PC-9 (cell line): ENCODE data around the gene MRM3. TPM values are rescaled to one million over a fixed set of nuclear protein-coding genes. Genes with fewer than 3 reads are reported as not detected.
"Not testable (repeated sequence)": the region's sequence is repeated elsewhere in the genome, so short reads cannot be mapped to it uniquely, and the experiment has no call there.

ENCODE experiments used
- BruUV-seq: library from RNA; stranded (reverse); fragments of 400-500 nt; replicated peaks from 2 replicates; lab custom pipeline; 2021; lab: Mats Ljungman, UMichigan
- CTCF ChIA-PET: fragments of 300-600 bp; sonication (Branson Sonifier 250); formaldehyde crosslinking; loops from one replicate; lab custom pipeline; 2022; ENCODE audit warnings: antibody characterized with exemption; lab: Charles Lee
- POLR2A ChIA-PET: fragments of 300-600 bp; sonication (Branson Sonifier 250); formaldehyde crosslinking; loops from one replicate; lab custom pipeline; 2022; ENCODE audit warnings: antibody characterized with exemption; ENCODE audit not compliant: unreplicated experiment; lab: Charles Lee
- DNase-seq, 2 experiments: peaks; one replicate each; pipeline versions ENCODE4 v3.0.0 to v3.0.0-alpha.2; 2015 to 2022; ENCODE audit warnings: mixed read lengths in 1 of 2
- H2AFZ ChIP-seq: fragments of 200-600 bp; sonication (generic); 2 replicates; pipeline ENCODE4 v1.8.1; 2017; ENCODE audit warnings: antibody characterized with exemption
- H3F3A ChIP-seq: fragments of 200-600 bp; sonication (generic); 2 replicates; pipeline ENCODE4 v1.8.1; 2017; ENCODE audit warnings: antibody characterized with exemption, mild to moderate bottlenecking, low read depth; ENCODE audit not compliant: insufficient read depth
- H3K27ac ChIP-seq: fragments of 200-600 bp; sonication (generic); 2 replicates; pipeline ENCODE4 v1.6.1; 2016; ENCODE audit warnings: mixed run types
- H3K27me3 ChIP-seq: fragments of 200-600 bp; sonication (generic); 2 replicates; pipeline ENCODE4 v1.6.1; 2016; ENCODE audit warnings: low read depth, mixed run types; ENCODE audit not compliant: insufficient read depth
- H3K36me3 ChIP-seq: fragments of 200-600 bp; sonication (generic); 2 replicates; pipeline ENCODE4 v1.6.1; 2016; ENCODE audit warnings: low read depth, mixed run types
- H3K4me1 ChIP-seq: fragments of 200-600 bp; sonication (generic); replicated peaks from 2 replicates; pipeline ENCODE4 v1.6.1; 2016; ENCODE audit warnings: mixed run types; ENCODE audit not compliant: insufficient read depth
- H3K4me2 ChIP-seq: fragments of 200-600 bp; sonication (generic); 2 replicates; pipeline ENCODE4 v1.6.1; 2017; ENCODE audit warnings: mixed run types
- H3K4me3 ChIP-seq: fragments of 200-600 bp; sonication (generic); 2 replicates; pipeline ENCODE4 v1.6.1; 2016; ENCODE audit warnings: mixed run types
- H3K79me2 ChIP-seq: fragments of 200-600 bp; sonication (generic); 2 replicates; pipeline ENCODE4 v1.6.1; 2017; ENCODE audit warnings: low read depth, mixed run types
- H3K9me2 ChIP-seq: fragments of 200-600 bp; sonication (generic); 2 replicates; pipeline ENCODE4 v1.8.1; 2017; ENCODE audit warnings: mild to moderate bottlenecking; ENCODE audit not compliant: insufficient read depth
- H3K9me3 ChIP-seq: fragments of 200-600 bp; sonication (generic); 2 replicates; pipeline ENCODE4 v1.8.1; 2016; ENCODE audit warnings: low read depth; ENCODE audit not compliant: insufficient read depth
- H4K20me1 ChIP-seq: fragments of 200-600 bp; sonication (generic); 2 replicates; pipeline ENCODE4 v1.8.1; 2017; ENCODE audit not compliant: insufficient read depth
- EZH2 ChIP-seq: fragments of 200-600 bp; sonication (generic); IDR thresholded peaks from 2 replicates; pipeline ENCODE4 v1.8.0; 2017; ENCODE audit warnings: antibody characterized with exemption, low read depth
- intact Hi-C: fragments of 100-400 bp; cut with micrococcal nuclease; formaldehyde crosslinking; loops from one replicate; pipeline ENCODE4 v1.10.0; 2022; ENCODE audit not compliant: unreplicated experiment
- total RNA-seq: library from RNA; stranded (reverse); gene quantifications from 2 replicates; pipeline ENCODE4 v1.2.3, GENCODE V29; 2021
- TF ChIP-seq, protein P1 (sequence below): fragments of 200-600 bp; sonication (generic); conservative IDR thresholded peaks from 2 replicates; pipeline ENCODE4 v1.6.1; 2017; ENCODE audit warnings: mixed run types, antibody characterized with exemption, mild to moderate bottlenecking, moderate library complexity

The MRM3 gene
- total RNA-seq, 1 experiment from 2014 or later: 23.2 TPM

DNA sequence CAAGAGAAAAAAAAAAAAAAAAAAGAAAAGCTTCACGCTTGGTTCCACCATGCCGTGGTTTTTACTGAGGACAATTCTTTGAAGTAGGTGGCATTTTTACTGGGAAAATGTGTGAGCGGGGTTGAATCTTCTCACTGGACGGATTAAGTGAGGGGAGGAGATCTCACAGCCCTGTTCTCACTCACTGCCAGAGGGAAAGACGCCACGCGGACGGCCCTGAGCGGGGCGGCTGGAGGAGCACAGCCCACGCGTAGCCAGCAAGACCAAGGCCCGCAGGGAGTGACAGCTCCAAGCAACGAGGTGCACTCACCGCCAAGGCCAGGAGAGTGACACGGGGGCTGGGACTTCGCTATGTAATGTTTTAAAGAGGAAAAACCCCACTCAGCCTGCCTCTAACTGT lies 43.1 kb downstream of the MRM3 start:
- CTCF ChIA-PET: no interaction called here

DNA sequence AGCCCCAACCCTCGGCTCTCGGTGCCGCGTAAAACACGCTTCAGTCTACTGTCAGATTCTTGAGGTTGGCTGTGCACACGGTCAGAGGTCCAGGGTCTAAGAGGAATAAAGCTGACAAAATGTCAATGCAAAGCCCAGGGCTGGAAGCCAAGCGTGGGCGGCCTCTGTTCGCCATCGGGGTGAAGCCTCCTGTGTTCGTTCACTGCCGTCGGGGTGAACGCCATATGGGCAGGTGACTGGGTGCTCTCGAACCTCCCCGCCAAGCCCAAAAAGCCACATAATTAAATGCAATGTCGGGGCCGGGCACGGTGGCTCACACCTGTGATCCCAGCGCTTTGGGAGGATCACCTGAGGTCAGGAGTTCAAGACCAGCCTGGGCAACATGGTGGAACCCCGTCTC lies 44.6 kb downstream of the MRM3 start:
- no peaks in the 10 kb centered on the region for H3K9me2 ChIP-seq
- H3K4me2 ChIP-seq: no peak overlapping the region
- intact Hi-C loops: no loop called here
- H3K27ac ChIP-seq: no peak overlapping the region
- no peaks in the 10 kb centered on the region for H3K4me1 ChIP-seq
- DNase-seq: no peak
- no peak overlapping the region for H3K4me3 ChIP-seq
- H3K9me3 ChIP-seq: no peaks in the 10 kb centered on the region
- ChIA-PET CTCF (no interaction called here), POLR2A (no interaction called here)
- no peaks in the 10 kb centered on the region for H3F3A ChIP-seq
- peaks cover 12% of the 10 kb centered on the region; the same call in 1 of the 2 replicates for H4K20me1 ChIP-seq
- BruUV-seq: no TSS peak
- no peaks in the 10 kb centered on the region for H3K27me3 ChIP-seq
- H3K79me2 ChIP-seq: no peaks in the 10 kb centered on the region
- H2AFZ ChIP-seq: no peak overlapping the region
- TF ChIP-seq, protein P1, sequence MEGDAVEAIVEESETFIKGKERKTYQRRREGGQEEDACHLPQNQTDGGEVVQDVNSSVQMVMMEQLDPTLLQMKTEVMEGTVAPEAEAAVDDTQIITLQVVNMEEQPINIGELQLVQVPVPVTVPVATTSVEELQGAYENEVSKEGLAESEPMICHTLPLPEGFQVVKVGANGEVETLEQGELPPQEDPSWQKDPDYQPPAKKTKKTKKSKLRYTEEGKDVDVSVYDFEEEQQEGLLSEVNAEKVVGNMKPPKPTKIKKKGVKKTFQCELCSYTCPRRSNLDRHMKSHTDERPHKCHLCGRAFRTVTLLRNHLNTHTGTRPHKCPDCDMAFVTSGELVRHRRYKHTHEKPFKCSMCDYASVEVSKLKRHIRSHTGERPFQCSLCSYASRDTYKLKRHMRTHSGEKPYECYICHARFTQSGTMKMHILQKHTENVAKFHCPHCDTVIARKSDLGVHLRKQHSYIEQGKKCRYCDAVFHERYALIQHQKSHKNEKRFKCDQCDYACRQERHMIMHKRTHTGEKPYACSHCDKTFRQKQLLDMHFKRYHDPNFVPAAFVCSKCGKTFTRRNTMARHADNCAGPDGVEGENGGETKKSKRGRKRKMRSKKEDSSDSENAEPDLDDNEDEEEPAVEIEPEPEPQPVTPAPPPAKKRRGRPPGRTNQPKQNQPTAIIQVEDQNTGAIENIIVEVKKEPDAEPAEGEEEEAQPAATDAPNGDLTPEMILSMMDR: no peak
- no peaks in the 10 kb centered on the region for H3K36me3 ChIP-seq

More for the DNA sequence above, 43.1 kb downstream of the MRM3 start:
- Histone ChIP-seq H3K4me2 (no peak overlapping the region), H3K79me2 (no peaks in the 10 kb centered on the region), H3K9me3 (no peaks in the 10 kb centered on the region), H3F3A (no peaks in the 10 kb centered on the region), H3K27me3 (no peaks in the 10 kb centered on the region), H3K36me3 (no peaks in the 10 kb centered on the region), H3K27ac (no peak overlapping the region), H3K4me3 (no peak overlapping the region), H4K20me1 (peaks cover 12% of the 10 kb centered on the region; the same call in 1 of the 2 replicates), H2AFZ (no peak overlapping the region), H3K4me1 (no peaks in the 10 kb centered on the region), H3K9me2 (no peaks in the 10 kb centered on the region)
- TF ChIP-seq, protein P1: no peak
- TF ChIP-seq EZH2: no peak
- no peak for DNase-seq
- intact Hi-C loops: no loop called here
- BruUV-seq: no TSS peak
- POLR2A ChIA-PET: interaction anchor here (0.6 to 0.7 kb wide), 2 partner anchors 43 to 326 kb away, joined by 5 read pairs; partner anchors contain the start of genes GLOD4 and MRM3

DNA sequence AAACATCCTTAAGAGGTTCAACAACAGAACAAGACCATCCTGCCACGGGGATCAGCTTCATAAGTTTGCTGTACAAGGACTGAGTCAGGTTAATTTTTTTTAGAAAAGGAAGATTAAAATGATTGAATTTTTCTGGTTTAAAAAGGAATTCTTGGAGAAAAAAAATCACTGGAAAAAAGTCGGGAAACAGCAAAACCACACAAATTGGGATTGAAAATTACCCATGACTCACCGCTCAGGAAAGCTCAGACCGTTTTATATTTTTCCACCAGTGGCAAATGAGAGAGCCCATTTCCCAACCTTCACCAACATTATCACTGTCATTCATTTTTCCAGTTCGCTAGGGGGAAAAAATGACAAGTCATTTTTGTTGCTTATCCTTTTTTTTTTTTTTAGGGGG lies 46.6 kb downstream of the MRM3 start:
- POLR2A ChIA-PET: no interaction called here

DNA sequence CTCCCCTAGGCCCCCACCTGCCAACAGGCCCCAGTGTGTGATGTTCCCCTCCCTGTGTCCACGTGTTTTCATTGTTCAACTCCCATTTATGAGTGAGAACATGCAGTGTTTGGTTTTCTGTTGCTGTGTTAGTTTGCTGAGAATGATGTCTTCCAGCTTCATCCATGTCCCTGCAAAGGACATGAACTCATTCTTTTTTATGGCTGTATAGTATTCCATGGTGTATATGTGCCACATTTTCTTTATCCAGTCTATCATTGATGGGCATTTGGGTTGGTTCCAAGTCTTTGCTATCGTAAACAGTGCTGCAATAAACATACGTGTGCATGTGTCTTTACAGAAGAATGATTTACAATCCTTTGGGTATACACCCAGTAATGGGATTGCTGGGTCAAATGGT lies 47.5 kb downstream of the MRM3 start:
- peaks cover 17% of the 10 kb centered on the region for H4K20me1 ChIP-seq
- H3K4me3 ChIP-seq, H3K36me3 ChIP-seq, intact Hi-C loops, H3F3A ChIP-seq, H3K9me2 ChIP-seq, POLR2A ChIA-PET, H3K27ac ChIP-seq, H3K4me2 ChIP-seq, H3K27me3 ChIP-seq, H3K79me2 ChIP-seq, BruUV-seq, H3K9me3 ChIP-seq, H3K4me1 ChIP-seq, DNase-seq, CTCF ChIA-PET, H2AFZ ChIP-seq: not testable (repeated sequence)

More for the DNA sequence above, 46.6 kb downstream of the MRM3 start:
- TF ChIP-seq, protein P1: no peak
- TF ChIP-seq EZH2: no peak
- peaks cover 12% of the 10 kb centered on the region; the same call in 1 of the 2 replicates for H4K20me1 ChIP-seq
- no peaks in the 10 kb centered on the region for H3K9me2 ChIP-seq
- BruUV-seq: no TSS peak
- no peak overlapping the region for H3K4me2 ChIP-seq
- no peak overlapping the region for H2AFZ ChIP-seq
- no peaks in the 10 kb centered on the region for H3K79me2 ChIP-seq
- H3K9me3 ChIP-seq: no peaks in the 10 kb centered on the region
- H3K27ac ChIP-seq: no peak overlapping the region
- no peaks in the 10 kb centered on the region for H3K4me1 ChIP-seq
- CTCF ChIA-PET: no interaction called here
- no peak for DNase-seq
- H3K36me3 ChIP-seq: no peaks in the 10 kb centered on the region
- H3K27me3 ChIP-seq: no peaks in the 10 kb centered on the region
- H3K4me3 ChIP-seq: no peak overlapping the region
- intact Hi-C loops: no loop called here
- no peaks in the 10 kb centered on the region for H3F3A ChIP-seq
